Activated CD4-positive, alpha-beta T cell treated with anti-CD3 and anti-CD28 coated beads, Interleukin-2, Interleukin-4, amounts not matched to agents 100 ng/mL and 50 ng/mL, durations not matched to agents 16 hours and 8 hours (primary cell): ENCODE data around the gene HEPACAM2.

Experiments used
- DNase-seq: peaks from one replicate; pipeline ENCODE4 v3.0.0-alpha.2; 2020; ENCODE audit warnings: low spot score

The HEPACAM2 gene

GRCh38 chr7:93226310-93226709, at the start of gene HEPACAM2:
TSS of gene HEPACAM2 (minus strand) at chr7:93226469.
- DNase-seq = no peak

- no peak for DNase-seq
Observed at GRCh38 chr7:93265220-93265619, 39.0 kb upstream of the HEPACAM2 start.

GRCh38 chr7:93262535-93262934, 36.3 kb upstream of the HEPACAM2 start:
- DNase-seq = no peak

GRCh38 chr7:93258661-93259060, 32.4 kb upstream of the HEPACAM2 start:
- DNase-seq = no peak

- DNase-seq = no peak
Observed at GRCh38 chr7:93249491-93250148, 23.4 kb upstream of the HEPACAM2 start.

- DNase-seq = peak; percentile 32
Observed at GRCh38 chr7:93245525-93246432, 19.5 kb upstream of the HEPACAM2 start.

GRCh38 chr7:93242106-93242505, 15.8 kb upstream of the HEPACAM2 start:
- no peak for DNase-seq

GRCh38 chr7:93239824-93240223, 13.6 kb upstream of the HEPACAM2 start:
- no peak for DNase-seq

- no peak for DNase-seq
Observed at GRCh38 chr7:93238748-93239147, 12.5 kb upstream of the HEPACAM2 start.

GRCh38 chr7:93238131-93238530, 11.9 kb upstream of the HEPACAM2 start:
- DNase-seq = no peak

GRCh38 chr7:93235541-93235940, 9.3 kb upstream of the HEPACAM2 start:
- no peak for DNase-seq

GRCh38 chr7:93232673-93233018, 6.4 kb upstream of the HEPACAM2 start:
- DNase-seq = no peak

- peak; percentile 96 for DNase-seq
Observed at GRCh38 chr7:93231799-93232672, 5.8 kb upstream of the HEPACAM2 start, which contains the start of gene VPS50. TSS of gene VPS50 (plus strand) at chr7:93232366. CDS start at chr7:93232468, 102 bp downstream.

- no peak for DNase-seq
Observed at GRCh38 chr7:93231259-93231658, 5.0 kb upstream of the HEPACAM2 start.

- DNase-seq = peak; percentile 73
Observed at GRCh38 chr7:93228302-93228701, 2.0 kb upstream of the HEPACAM2 start.

- no peak for DNase-seq
Observed at GRCh38 chr7:93219868-93220267, 6.4 kb downstream of the HEPACAM2 start.

GRCh38 chr7:93218997-93219827, 7.1 kb downstream of the HEPACAM2 start:
- DNase-seq = no peak

- no peak for DNase-seq
Observed at GRCh38 chr7:93212881-93213280, 13.4 kb downstream of the HEPACAM2 start.

GRCh38 chr7:93211228-93211818, 14.9 kb downstream of the HEPACAM2 start:
- no peak for DNase-seq

GRCh38 chr7:93205046-93205445, 21.2 kb downstream of the HEPACAM2 start:
- no peak for DNase-seq

GRCh38 chr7:93203496-93203895, 22.8 kb downstream of the HEPACAM2 start:
- DNase-seq = no peak
